Keratinocyte (primary cell): ENCODE results near the gene PTGDR2. TPM values are rescaled to one million over a fixed set of nuclear protein-coding genes. Genes with fewer than 3 reads are reported as not detected.

Source experiments
- DNase-seq: peaks from one replicate; pipeline ENCODE4 v3.0.0-alpha.2; 2011; ENCODE audit warnings: low read depth, missing footprints, low spot score
- FAIRE-seq: peaks from 2 replicates; lab custom pipeline; 2011; peaks lifted over from hg19 to GRCh38; lab: Jason Lieb, UNC
- H2AFZ ChIP-seq: 2 replicates; pipeline ENCODE4 v1.6.0; 2012; ENCODE audit warnings: low read length, control low read depth, inconsistent platforms; ENCODE audit not compliant: control insufficient read depth
- H3K27ac ChIP-seq: 2 replicates; pipeline ENCODE4 v1.5.1; 2011; ENCODE audit warnings: low read length; ENCODE audit not compliant: control insufficient read depth, insufficient read depth
- H3K27me3 ChIP-seq: 3 replicates; pipeline ENCODE4 v1.6.0; 2011; ENCODE audit warnings: low read length; ENCODE audit not compliant: control insufficient read depth, insufficient read depth; ENCODE audit errors: extremely low read depth
- H3K36me3 ChIP-seq, 2 experiments: 2 replicates in 1 of 2; 3 replicates in 1 of 2; pipeline ENCODE4 v1.5.1; 2011; ENCODE audit warnings: low read length in 2 of 2, mild to moderate bottlenecking in 1 of 2; ENCODE audit not compliant: control insufficient read depth in 2 of 2, insufficient read depth in 2 of 2; ENCODE audit errors: extremely low read depth in 1 of 2
- H3K4me1 ChIP-seq: 3 replicates; pipeline ENCODE4 v1.5.1; 2011; ENCODE audit warnings: low read length; ENCODE audit not compliant: control insufficient read depth, insufficient read depth; ENCODE audit errors: extremely low read depth
- H3K4me2 ChIP-seq: 3 replicates; pipeline ENCODE4 v1.6.0; 2011; ENCODE audit warnings: low read depth, low read length; ENCODE audit not compliant: control insufficient read depth, insufficient read depth; ENCODE audit errors: extremely low read depth
- H3K4me3 ChIP-seq, 3 experiments: fragments of 200-600 bp in 1 of 3; sonication (generic) in 1 of 3; 2 replicates in 2 of 3; 3 replicates in 1 of 3; pipeline ENCODE4 v1.5.1; 2011 to 2016; ENCODE audit warnings: low read length in 3 of 3, mild to moderate bottlenecking in 3 of 3, control low read depth in 2 of 3, inconsistent platforms in 1 of 3, low read depth in 1 of 3, mixed read lengths in 1 of 3, mixed run types in 1 of 3, moderate library complexity in 1 of 3; ENCODE audit not compliant: control insufficient read depth in 2 of 3, insufficient read depth in 2 of 3; ENCODE audit errors: extremely low read depth in 1 of 3
- H3K79me2 ChIP-seq: 2 replicates; pipeline ENCODE4 v1.6.0; 2012; ENCODE audit warnings: low read length; ENCODE audit not compliant: control insufficient read depth, insufficient read depth
- H3K9ac ChIP-seq: 3 replicates; pipeline ENCODE4 v1.6.0; 2011; ENCODE audit warnings: low read length; ENCODE audit not compliant: control insufficient read depth, insufficient read depth; ENCODE audit errors: extremely low read depth
- H3K9me1 ChIP-seq: 3 replicates; pipeline ENCODE4 v1.6.0; 2011; ENCODE audit warnings: low read length; ENCODE audit not compliant: control insufficient read depth, insufficient read depth; ENCODE audit errors: extremely low read depth
- H3K9me3 ChIP-seq: 2 replicates; pipeline ENCODE4 v1.5.1; 2012; ENCODE audit warnings: low read depth, low read length; ENCODE audit not compliant: control insufficient read depth
- H4K20me1 ChIP-seq: 3 replicates; pipeline ENCODE4 v1.6.0; 2011; ENCODE audit warnings: low read length; ENCODE audit not compliant: control insufficient read depth, insufficient read depth; ENCODE audit errors: extremely low read depth
- EZH2 ChIP-seq: IDR thresholded peaks from one replicate; pipeline ENCODE4 v1.6.1; 2012; ENCODE audit warnings: inconsistent platforms, mild to moderate bottlenecking, low read length, moderate library complexity
- dilution Hi-C: fragments of 300-500 bp; cut with MboI; formaldehyde crosslinking; loops from one replicate; pipeline ENCODE4 v1.7.0; 2020; ENCODE audit warnings: low sequenced_read_pairs; ENCODE audit not compliant: extremely low pct_ligation_motif_present
- polyA plus RNA-seq, 5 experiments: library from polyadenylated mRNA; depleted of rRNA in 3 of 5; stranded (reverse) in 3 of 5; stranded (forward) in 1 of 5; unstranded in 1 of 5; fragments of >200 nt; gene quantifications; 1 replicate in 1 of 5; 2 replicates in 3 of 5; 3 replicates in 1 of 5; pipeline versions ENCODE4 v1.2.1 to v1.2.3, GENCODE V29; 2011 to 2012; ENCODE audit warnings: missing spikeins in 2 of 5, low read depth in 1 of 5, low replicate concordance in 1 of 5
- TF ChIP-seq, protein P1 (sequence below), 3 experiments: IDR thresholded peaks in 1 of 3; conservative IDR thresholded peaks in 1 of 3; optimal IDR thresholded peaks in 1 of 3; 2 replicates in 2 of 3; 3 replicates in 1 of 3; pipeline versions ENCODE3 to v1.5.1; 2011; ENCODE audit warnings: low read length in 3 of 3, mild to moderate bottlenecking in 3 of 3, moderate library complexity in 2 of 3, control low read depth in 1 of 3, inconsistent platforms in 1 of 3; ENCODE audit not compliant: insufficient read depth in 2 of 3; ENCODE audit errors: extremely low read depth in 1 of 3

The PTGDR2 gene
- polyA plus RNA-seq, 1 donor (not counting 4 experiments of a cell fraction or from before 2014, with no cell fraction given): not detected

DNA sequence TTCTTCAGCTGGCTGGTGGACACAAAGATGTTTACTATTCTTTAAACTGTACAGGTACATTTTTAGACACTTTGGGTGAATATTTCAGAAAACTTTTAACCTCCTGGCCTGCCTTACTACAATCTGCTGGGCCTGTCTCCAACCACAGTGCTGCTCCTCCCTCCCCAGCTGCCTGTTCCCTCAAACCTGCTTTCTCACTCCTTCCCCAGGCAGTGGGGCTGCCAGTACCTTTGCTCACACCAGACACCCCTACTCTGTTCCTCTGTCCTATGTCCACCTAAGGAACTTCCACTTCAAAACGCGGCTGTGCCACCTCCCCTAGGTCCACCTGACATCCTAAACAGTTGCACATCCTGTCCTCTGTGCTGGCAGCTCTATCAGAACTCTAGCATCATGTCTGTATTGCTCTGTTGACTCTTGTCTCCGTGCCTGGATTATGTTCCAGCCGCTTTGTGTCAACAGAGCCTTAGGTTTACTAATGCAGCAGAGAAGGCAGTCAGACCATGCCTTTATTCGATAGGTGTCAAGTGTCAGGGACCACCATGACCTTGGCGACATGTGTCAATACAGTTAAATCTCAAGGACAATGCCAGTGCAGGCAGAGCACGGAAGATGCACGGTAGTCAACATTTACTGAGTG is 25.0 kb upstream of the PTGDR2 start:
- H3K9me1 ChIP-seq: no peaks in the 10 kb centered on the region
- no peak overlapping the region for H2AFZ ChIP-seq
- H3K4me1 ChIP-seq: no peaks in the 10 kb centered on the region
- no peaks in the 10 kb centered on the region for H3K9me3 ChIP-seq
- TF ChIP-seq, protein P1, sequence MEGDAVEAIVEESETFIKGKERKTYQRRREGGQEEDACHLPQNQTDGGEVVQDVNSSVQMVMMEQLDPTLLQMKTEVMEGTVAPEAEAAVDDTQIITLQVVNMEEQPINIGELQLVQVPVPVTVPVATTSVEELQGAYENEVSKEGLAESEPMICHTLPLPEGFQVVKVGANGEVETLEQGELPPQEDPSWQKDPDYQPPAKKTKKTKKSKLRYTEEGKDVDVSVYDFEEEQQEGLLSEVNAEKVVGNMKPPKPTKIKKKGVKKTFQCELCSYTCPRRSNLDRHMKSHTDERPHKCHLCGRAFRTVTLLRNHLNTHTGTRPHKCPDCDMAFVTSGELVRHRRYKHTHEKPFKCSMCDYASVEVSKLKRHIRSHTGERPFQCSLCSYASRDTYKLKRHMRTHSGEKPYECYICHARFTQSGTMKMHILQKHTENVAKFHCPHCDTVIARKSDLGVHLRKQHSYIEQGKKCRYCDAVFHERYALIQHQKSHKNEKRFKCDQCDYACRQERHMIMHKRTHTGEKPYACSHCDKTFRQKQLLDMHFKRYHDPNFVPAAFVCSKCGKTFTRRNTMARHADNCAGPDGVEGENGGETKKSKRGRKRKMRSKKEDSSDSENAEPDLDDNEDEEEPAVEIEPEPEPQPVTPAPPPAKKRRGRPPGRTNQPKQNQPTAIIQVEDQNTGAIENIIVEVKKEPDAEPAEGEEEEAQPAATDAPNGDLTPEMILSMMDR (optimal IDR thresholded peaks at IDR 0.05 in 1 of 3, IDR thresholded peaks at IDR 0.05 in 1 of 3, conservative IDR thresholded peaks at IDR 0.05 in 1 of 3; ENCODE audit: extremely low read depth in 1 of 3, insufficient read depth in 2 of 3, low read length in 3 of 3): no peak
- TF ChIP-seq EZH2: no peak
- no peak overlapping the region for H3K4me3 ChIP-seq
- H3K79me2 ChIP-seq: no peaks in the 10 kb centered on the region
- no peak overlapping the region for H3K9ac ChIP-seq
- no peaks in the 10 kb centered on the region for H3K27me3 ChIP-seq
- H4K20me1 ChIP-seq: no peaks in the 10 kb centered on the region
- dilution Hi-C loops: no loop called here
- H3K36me3 ChIP-seq: peaks cover 3 to 8% of the 10 kb centered on the region in 2 experiments
- H3K27ac ChIP-seq: no peak overlapping the region
- no peak for FAIRE-seq
- no peak for DNase-seq
- no peak overlapping the region for H3K4me2 ChIP-seq

DNA sequence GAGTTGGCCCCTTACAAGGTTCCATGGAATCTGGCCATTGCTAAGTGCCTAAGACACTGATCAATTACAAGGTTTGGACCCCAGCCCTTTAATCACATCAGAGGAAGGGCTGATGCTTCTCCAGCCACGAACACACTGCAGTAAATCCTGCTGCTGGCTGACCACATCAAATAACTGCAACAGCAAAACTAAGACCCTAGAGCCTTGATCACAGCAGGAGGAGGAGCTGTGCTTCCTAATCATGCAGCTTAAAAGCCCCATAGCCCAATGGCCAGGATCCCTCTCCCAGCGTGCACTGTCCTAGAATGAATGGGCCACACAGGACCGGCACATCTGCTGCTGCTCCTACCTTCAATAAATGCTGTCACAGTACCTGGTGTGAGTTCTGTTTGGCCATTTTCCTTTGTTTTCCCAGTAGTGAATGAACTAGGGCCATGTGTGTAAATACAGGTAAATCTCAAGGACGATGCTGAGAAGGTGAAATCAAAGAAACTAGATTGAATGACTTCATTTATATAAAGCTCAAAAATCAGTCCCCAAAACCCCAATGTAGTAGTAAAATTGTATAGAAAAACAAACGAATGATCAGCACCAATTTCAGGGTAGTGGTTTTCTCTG is 24.3 kb upstream of the PTGDR2 start:
- no peaks in the 10 kb centered on the region for H3K9me3 ChIP-seq
- H3K79me2 ChIP-seq: no peaks in the 10 kb centered on the region
- H3K27ac ChIP-seq: no peak overlapping the region
- no peak overlapping the region for H3K9ac ChIP-seq
- no peaks in the 10 kb centered on the region for H3K27me3 ChIP-seq
- FAIRE-seq (no peak), DNase-seq (no peak)
- H3K4me1 ChIP-seq: no peaks in the 10 kb centered on the region
- H3K4me2 ChIP-seq: no peak overlapping the region
- dilution Hi-C loops: no loop called here
- H3K36me3 ChIP-seq: peaks cover 3 to 8% of the 10 kb centered on the region in 2 experiments
- no peak for TF ChIP-seq EZH2
- TF ChIP-seq, protein P1 (optimal IDR thresholded peaks at IDR 0.05 in 1 of 3, IDR thresholded peaks at IDR 0.05 in 1 of 3, conservative IDR thresholded peaks at IDR 0.05 in 1 of 3; ENCODE audit: extremely low read depth in 1 of 3, insufficient read depth in 2 of 3, low read length in 3 of 3): no peak
- H2AFZ ChIP-seq: no peak overlapping the region
- no peaks in the 10 kb centered on the region for H3K9me1 ChIP-seq
- H4K20me1 ChIP-seq: no peaks in the 10 kb centered on the region
- no peak overlapping the region for H3K4me3 ChIP-seq
